NCI-H2227 (cell line): ENCODE measurements around the gene SEPTIN10.
"Not testable (repeated sequence)": the region's sequence is repeated elsewhere in the genome, so short reads cannot be mapped to it uniquely, and the experiment has no call there.

ENCODE experiments used
- DNase-seq: peaks from one replicate; lab custom pipeline; 2025; ENCODE audit not compliant: unreplicated experiment; lab: John Stamatoyannopoulos, UW

SEPTIN10 gene

DNA sequence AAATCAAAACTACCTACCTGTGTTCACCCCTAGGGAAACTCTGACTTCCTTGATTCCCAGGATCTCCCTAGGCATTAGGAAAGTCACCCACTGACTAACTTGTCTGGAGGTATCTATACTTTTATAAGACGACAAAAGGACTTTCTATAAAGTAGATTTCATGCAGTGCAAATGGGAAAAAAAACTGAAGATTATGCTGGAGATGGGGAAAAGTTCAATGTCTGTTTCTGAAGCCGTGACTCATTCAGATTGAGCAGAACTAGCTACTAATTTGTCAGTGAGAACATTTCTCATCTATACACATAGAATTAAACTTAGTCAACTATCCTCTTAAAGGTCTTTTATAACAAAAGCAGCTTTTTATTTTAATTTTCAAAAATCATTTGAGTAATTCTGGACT is 6.0 kb downstream of the SEPTIN10 start:
- DNase-seq = no peak

DNA sequence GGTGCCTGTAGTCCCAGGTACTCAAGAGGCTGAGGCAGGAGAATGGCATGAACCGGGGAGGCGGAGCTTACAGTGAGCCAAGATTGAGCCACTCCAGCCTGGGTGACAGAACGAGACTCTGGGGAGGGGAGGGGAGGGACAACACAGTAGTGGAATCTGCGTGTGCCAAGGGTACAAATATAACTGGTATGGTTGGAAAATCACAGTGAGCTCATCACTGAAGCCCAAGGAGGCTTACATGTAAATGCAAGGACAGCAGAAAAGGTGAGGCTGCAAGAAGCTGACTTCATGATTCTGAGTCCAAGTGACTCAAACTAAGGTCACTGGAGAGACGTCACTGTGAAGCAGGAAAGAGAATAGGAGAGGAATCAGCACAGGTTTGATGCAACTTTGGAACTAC is 9.2 kb downstream of the SEPTIN10 start:
- no peak for DNase-seq

DNA sequence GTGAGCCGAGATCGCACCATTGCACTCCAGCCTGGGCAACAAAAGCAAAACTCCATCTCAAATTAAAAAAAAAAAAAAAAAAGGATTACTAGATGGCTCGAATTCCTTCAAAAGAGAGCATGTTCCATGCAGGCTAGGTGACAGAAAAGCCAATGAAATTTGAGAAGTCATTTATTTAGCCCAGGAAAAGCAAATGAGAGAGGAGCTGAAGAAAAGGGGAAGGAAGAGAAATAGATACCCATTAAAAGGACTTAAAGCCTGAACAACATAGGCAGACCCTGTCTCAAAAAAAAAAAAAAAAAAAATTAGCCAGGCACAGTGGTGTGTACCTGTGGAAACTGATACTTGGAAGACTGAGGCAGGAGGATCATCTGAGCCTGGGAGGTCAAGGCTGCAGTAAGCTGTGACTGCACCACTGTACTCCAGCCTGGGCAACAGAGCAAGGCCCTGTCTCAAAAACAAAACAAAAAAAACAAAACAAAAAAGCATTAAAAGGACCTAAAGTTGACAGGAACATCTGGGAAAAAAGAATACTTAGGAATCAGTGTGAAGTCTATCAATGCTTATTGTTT is 11.1 kb downstream of the SEPTIN10 start:
- DNase-seq = no peak

DNA sequence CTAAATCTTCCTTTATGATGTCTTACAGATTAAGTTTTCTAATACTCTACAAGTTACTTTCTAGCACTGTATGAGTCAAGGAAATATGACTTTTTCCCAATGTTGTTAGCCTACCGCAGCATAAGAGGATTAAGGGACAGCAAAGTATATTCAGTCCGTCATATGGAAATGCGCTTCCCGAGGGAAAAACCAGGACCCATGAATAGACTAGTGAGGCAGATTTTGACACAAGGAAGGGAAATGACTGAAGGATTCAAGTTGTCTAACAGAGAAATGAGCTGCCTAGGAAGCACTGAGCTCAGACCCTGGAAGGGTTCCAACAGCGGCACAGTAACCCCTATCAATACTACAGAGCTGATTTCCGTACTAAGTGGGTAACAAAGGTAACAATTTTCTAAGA is 12.0 kb downstream of the SEPTIN10 start:
- no peak for DNase-seq

DNA sequence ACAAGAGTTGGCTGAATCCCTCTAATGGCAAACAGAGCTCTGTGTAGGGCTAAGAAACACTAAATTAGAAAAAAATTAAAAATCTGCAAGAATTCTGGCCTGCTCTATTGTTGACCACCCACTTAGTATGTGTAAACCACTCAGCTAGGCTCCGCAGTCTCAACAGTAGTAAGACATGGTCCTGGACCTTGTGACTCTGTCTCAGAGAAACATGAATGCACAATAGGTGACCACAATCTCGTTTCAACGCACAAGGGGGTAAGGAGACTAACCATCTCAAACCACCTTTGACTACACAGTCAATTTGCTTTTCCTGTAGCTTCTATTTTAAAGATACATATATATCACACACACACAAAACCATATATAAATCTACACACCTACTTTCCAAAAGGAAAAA is 16.5 kb downstream of the SEPTIN10 start:
- no peak for DNase-seq

DNA sequence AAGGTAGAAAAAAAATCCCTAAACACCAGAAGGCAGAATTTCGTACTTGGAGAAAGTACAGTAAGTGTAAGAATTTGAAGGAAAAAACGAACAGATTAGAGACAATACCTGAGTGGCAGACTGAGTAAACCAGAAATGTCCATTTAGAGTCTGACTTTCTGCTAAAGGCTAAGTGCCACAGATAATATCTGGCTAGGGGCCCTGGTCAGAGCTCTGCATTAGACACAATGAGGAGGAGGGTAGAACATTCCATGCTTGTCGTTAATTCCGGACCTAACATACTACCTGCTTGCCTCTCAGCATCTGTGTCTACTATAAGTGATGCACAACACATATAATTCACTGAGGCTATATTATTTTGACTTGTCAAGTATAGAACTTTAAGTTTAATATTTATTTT is 18.1 kb downstream of the SEPTIN10 start:
- DNase-seq = no peak

DNA sequence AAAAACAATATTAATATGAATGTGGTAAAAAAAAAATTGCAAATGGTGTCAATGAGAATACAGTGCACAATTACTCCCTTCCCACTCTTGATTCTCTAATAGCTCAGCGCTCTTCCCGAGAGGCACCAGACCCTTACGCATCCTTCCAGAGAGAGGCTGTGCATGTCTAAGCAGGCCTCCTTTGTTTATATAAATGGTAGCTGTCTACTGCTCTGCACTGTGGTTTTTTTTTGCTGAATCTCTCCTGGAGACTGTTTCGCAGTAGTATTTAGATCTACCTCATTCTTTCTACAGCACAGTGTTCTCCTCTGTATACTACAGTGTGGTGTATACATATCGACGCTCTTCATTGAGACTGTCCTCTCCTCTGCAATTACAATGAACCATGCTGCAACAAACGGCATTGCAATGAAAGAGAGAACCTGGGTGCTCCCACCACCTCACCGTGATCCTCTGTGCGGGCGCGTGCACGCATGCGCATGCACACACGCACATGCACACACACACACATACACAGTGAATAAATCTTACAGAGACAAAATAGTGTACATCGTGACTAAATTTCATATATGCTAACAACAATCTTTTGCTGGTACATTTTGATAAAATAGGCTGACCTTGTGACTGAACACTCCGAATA is 19.4 kb downstream of the SEPTIN10 start:
- peak; percentile 54 for DNase-seq

DNA sequence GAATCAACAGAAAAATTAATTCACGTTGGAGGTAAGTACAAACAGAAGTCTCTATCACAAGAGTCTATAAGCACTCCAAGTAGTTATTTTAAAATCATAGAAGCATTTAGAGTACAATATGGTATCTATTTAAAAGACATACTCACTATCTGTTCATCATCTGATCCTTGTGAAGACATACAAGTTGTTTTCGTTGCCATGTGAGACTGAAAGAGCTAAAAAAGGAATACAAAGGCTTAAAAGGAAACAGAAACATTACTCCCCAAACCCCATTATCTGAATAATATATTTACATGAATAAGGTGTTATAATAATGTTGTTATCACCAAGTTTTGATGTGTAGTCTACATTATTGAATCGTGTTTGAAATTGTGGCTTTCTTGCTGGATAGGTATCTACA is 20.9 kb downstream of the SEPTIN10 start:
- DNase-seq = no peak

DNA sequence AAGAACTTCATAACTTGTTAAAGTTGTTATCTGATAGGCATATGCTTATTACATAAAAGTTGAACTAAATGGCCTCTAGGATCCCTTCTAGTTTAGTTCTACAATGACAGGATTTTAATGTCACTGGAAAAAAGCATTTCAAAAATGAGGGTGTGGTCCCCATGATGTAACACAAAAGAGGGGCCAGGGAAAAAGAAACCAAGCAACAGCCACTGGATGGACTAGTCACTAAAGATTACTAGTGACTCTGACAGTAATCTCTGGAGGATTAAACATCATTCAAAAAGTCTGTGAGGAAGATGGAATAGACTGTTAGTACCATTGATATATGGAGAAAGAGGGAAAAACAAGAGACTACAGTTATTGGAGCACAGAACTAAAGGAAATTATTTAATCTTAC is 22.6 kb downstream of the SEPTIN10 start:
- DNase-seq = no peak

DNA sequence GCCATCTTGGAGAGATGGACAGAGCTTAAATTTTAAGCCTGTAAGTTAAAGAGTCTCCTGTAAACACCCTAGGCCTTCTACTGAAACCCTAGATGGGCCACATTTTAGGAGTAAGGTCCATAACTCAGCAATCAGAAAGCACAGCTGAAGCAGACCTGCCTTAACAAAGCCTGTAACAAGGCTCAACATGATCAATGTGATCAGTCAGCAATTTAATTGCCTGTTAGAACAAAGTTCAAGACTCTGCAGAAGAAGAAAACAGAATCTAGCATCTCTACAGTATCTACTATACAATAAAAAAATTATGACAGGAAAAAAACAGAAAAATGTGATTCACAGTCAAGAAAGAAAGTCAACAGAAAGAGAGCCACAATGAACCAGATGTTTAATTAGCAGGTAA is 27.1 kb downstream of the SEPTIN10 start:
- DNase-seq = no peak

DNA sequence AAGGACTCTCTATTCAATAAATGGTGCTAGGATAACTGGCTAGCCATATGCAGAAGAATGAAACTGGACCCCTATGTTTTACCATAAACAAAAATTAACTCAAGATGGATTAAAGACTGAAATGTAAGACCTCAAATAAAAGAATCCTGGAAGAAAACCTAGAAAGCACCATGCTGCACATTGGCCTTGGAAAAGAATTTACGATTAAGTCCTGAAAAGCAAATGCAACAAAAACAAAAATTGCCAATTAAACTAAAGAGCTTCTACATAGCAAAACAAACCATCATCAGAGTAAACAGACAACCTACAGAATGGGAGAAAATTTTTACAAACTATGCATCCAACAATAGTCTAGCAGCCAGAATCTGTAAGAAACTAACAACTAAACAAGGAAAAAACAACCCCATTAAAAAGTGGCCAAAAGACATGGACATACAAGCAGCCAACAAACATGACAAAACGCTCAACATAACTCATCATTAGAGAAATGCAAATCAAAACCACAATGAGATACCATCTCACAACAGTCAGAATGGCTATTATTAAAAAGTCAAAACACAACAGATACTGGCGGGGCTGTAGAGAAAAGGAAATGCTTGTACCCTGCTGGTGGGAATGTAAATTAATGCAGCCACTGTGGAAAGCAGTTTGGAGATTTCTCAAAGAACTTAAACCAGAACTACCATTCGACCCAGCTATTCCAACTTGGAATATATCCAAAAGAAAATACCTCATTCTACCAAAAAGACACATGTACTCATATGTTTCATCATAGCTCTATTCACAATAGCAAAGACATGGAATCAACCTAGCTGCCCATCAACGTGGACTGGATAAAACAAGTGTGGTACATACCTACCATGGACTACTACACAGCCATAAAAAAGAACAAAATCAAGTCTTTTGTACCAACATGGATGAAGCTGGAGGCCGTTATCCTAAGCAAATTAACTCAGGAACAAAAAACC is 30.6 kb downstream of the SEPTIN10 start:
- DNase-seq = no peak

DNA sequence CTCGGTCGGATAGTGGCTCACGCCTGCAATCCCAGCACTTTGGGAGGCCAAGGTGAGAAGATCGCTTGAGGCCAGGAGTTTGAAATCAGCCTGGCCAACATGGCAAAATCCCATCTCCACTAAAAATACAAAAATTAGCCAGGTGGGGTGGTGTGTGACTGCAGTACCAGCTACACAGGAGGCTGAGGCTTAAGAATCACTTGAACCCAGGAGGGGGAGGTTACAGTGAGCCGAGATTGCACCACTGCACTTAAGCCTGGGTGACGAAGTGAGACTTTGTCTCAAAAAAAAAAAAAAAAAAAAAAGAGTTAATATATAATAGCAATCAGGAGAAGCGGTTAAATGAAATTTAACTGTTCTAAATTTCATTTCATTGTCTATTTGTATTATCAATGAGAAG is 36.1 kb downstream of the SEPTIN10 start:
- DNase-seq = not testable (repeated sequence)

DNA sequence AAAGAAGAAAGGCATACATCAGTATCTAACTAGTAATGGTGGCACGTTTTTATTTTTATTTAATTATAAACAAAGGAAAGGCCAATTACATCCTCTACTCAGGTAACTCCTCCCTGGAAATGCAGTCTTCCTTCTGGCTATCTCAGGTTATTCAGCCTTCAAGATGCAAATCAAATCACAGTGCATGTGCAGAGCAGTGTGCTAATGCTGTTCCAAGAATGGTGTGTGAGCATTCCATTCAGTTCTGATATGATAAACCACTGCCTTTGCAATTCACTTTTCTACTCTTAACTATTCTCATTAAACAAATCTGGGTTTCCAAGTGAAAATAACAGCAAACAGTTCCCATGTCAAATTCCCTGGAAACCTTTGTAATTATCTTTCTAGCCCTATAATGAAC is 38.4 kb downstream of the SEPTIN10 start:
- DNase-seq = no peak

DNA sequence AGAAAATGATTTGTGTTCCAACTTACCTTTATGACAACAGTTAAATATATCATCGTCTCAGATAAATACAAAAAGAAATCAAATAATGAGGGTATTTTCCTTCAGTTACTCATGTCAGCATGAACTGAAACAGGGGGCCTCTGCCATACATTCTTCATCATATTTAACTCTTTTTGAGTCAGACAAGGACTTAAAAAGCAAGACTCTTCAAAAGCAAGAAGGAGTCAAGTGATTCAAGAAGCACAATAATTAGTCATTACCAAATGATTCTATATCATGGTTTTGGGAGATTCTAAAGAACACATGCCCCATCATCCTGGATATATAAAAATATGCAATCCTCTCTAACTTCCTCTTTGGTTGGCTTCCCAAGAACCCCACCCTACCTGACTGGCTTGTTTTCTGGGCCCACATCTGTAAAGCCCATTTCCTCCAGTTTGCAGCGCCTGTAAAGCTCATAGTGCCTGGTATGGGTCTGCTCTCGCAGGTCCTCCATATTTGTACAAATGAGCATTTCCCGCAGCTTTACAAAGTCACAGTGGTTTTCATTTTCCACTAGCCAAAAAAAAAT is 49.7 kb downstream of the SEPTIN10 start:
- DNase-seq = no peak

DNA sequence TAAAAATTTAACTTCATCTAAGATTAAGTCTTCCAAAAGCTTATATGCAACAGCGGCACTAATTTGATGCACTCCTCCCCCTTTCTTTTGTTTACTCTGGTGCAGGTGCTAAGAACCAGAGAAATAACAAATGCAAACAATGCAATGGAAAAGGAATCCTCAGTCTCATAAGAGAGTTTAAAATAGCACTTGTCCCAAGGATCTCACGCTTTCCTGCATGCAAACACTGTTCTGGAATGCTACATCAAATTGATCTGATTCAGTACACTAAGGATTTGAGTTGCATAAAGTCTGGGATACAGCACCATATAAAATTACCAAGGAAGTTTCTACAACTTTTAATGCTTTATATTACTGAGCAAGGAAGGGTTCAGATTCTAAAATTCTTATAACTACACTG is 50.5 kb downstream of the SEPTIN10 start:
- no peak for DNase-seq

DNA sequence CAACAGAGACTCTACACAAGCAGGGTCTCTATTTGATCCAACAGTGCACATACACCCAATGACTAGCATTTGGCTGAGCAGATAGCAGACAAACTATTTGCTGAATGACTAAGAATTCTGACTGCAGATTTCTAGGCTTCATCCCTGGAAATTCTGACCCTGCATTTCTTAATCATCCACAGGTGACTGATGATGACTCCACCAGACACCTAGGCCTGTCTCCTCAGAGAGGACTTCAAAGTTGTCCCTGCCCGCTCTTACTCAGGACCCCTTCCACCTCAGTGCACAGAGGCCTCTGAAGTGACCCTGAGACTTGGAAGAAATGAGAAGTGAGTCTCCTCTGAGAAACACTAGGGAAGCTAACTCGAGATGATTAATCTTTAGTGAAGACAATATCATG is 51.3 kb downstream of the SEPTIN10 start:
- DNase-seq = no peak

DNA sequence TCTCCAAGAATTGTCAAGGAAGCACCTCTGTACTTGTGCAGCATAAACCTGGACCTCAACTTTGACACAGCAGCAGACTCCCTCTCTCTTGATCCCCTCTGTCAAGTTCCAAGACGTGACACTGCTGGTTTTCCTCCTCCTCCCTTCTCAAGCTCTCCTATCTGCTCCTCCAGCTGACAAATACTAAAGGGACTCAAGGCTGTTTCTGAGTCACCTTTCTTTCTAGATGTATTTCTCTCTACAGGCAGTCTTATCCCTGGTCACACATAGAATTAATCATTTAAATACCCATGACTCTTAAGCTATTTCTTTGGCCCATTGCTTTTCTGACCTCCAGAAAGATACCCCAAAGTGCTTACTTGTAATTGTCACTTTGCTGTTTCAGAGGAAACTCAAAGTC is 53.5 kb downstream of the SEPTIN10 start:
- no peak for DNase-seq

DNA sequence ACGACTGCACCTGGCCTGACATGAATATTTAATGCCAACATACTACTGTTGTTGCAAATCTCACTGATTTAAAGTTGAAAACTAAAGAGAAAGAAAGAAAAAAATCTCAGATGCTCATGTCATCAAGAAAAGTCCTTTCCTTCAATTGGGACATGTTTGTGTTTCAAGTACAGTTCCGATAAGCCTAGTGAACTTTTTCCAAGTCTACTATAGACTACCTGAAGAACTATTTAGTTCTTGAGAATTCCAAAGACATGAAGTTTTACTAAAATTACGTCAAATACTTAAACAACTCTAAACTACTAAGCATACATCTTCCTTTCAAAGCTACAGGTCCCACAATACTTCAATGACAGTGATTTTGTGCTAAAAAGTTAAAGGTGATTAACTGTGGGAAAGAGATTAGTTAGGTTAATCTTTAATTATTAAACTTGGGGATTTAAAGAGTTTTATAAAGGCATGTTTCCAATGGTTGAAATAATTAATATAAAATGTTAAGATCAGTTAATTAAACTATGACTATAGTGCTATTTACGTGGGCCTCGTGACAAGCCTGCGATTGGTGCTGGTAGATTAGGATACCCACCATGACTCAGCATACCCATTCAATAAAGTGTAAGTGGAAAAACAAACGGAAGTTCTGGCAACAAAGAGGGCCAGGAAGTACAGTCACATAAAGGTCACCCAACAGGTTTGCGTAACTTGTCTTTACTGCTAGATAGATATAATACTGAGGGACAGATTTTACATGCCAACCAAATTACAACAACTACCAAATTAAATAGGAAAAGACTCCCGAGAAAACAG is 55.5 kb downstream of the SEPTIN10 start:
- no peak for DNase-seq

DNA sequence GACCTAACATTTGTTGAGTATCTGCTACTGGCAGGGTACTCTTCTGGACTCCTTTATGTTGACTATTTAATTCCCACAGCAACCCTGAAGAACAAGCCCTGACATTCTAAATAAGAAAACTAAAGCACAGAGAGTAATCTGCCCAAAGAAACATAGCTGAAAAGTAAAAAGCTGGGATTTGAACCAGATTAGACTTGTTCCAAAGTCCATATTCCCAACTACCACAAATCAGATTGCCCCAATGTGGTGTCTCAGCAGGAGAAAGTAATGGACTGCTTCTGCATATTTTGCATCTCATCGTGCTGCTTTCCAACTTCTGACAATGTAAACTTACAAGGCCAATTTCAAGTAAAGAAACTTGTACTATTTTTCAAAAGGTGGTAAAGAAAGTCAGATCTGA is 56.5 kb downstream of the SEPTIN10 start:
- DNase-seq = no peak

DNA sequence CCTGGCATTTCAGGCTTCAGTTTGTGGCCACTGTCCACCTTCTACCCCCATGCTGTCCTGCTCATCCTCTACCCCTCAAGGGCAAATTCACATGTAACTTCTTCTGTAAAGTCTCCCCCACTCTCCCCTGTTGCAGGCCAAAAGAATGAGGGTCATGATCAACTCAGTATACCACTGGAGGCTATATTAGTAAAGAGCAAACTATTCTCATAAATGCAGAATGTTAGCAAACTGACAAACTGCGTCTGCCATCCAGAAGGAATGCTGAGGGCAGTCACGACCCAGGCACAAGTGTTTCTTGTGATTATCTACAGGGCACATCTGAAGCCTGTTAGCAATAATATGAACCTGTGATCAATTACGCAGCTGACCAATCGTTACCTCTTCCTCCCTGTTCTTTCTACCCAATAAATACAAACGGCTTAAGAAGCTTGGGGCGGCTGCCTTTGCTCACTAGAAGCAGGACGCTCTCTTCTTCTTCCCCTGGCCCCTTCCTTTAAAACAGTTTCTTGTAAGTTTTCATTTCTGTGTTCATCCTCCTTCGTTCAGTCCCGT is 58.3 kb downstream of the SEPTIN10 start:
- no peak for DNase-seq

DNA sequence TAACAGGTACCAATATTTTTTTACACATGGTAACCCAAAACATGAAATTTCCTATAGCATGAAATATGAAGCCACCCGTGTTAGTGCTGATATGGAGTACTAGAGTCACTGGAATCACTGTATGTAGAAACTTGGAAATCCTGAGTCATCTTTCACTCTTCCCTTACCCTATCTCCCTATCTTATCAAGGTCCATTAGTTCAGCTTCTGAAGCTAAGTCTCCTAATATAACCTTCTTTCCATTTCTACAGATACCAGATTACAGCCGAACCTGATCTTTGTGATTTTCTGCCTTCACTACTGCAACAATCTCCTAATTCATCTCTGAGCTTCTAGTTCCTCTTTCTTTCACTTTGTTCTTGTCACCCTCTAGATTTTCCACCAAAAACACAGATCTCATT is 59.0 kb downstream of the SEPTIN10 start:
- no peak for DNase-seq
